PC-3 (cell line): ENCODE results near the gene ALAD.

ENCODE experiments used
- CTCF ChIP-seq: fragments of 300-600 bp; sonication (generic); conservative IDR thresholded peaks from 2 replicates; pipeline ENCODE4 v1.5.1; 2017; ENCODE audit warnings: antibody characterized with exemption, low read depth, mild to moderate bottlenecking, low read length
- EZH2 ChIP-seq: fragments of 300-600 bp; sonication (generic); IDR thresholded peaks from one replicate; pipeline ENCODE4 v1.6.1; 2017; ENCODE audit warnings: antibody characterized with exemption, mild to moderate bottlenecking, low read length; ENCODE audit not compliant: unreplicated experiment

- TF ChIP-seq EZH2, result no peak
- TF ChIP-seq CTCF, result no peak
These were observed 44.3 kb downstream of the ALAD start for GRCh38 chr9:113356686-113357292.
